Activated gamma-delta T cell treated with Interleukin-2 at 50 U/mL for 16 hours (primary cell): ENCODE data around the gene TRPC4.
"Not testable (repeated sequence)": the region's sequence is repeated elsewhere in the genome, so short reads cannot be mapped to it uniquely, and the experiment has no call there.

Experiments used
- DNase-seq: peaks from one replicate; pipeline ENCODE4 v3.0.0-alpha.2; 2020

Gene TRPC4

GRCh38 chr13:37596805-37597204 is 272.8 kb downstream of the TRPC4 start:
- no peak for DNase-seq

GRCh38 chr13:37595162-37595561 is 274.4 kb downstream of the TRPC4 start:
- DNase-seq: no peak

GRCh38 chr13:37594550-37594949 is 275.0 kb downstream of the TRPC4 start:
- DNase-seq: no peak

GRCh38 chr13:37589381-37589780 is 280.2 kb downstream of the TRPC4 start:
- DNase-seq: not testable (repeated sequence)

- DNase-seq: no peak
These were observed 282.3 kb downstream of the TRPC4 start for GRCh38 chr13:37587236-37587635.
